ENCODE measurements around the gene ZNF184. TPM values are rescaled to one million over a fixed set of nuclear protein-coding genes. Genes with fewer than 3 reads are reported as not detected.

ZNF184 gene
- total and polyA plus RNA-seq, 9 of the 15 experiments (the other 6 are each of a cell fraction or from before 2014, with no cell fraction given) = 7.6 to 22.2 (median 12.8) TPM

GRCh38 chr6:27477318-27478013, 4.6 kb upstream of the ZNF184 start (continued):
- TF ChIP-seq ZBTB9 (CRISPR knock-in tag; IDR thresholded peaks at IDR 0.05) (no peak), BCL6 (CRISPR knock-in tag; IDR thresholded peaks at IDR 0.05) (no peak), ZNF146 (CRISPR knock-in tag; IDR thresholded peaks at IDR 0.05; ENCODE audit: unreplicated experiment) (no peak), RFX5 (IDR thresholded peaks at IDR 0.05; ENCODE audit: low read depth, low read length) (no peak), ZBTB7A (IDR thresholded peaks at IDR 0.05; ENCODE audit: borderline replicate concordance, control insufficient read depth, low read depth, low read length) (no peak), FOXP1 (CRISPR knock-in tag; IDR thresholded peaks at IDR 0.05) (no peak), IFI16 (CRISPR knock-in tag; IDR thresholded peaks at IDR 0.05) (no peak), ZNF3 (CRISPR knock-in tag; IDR thresholded peaks at IDR 0.05) (no peak), ATF7 (IDR thresholded peaks at IDR 0.05) (no peak), PCBP2 (IDR thresholded peaks at IDR 0.05; ENCODE audit: low read depth, low read length, poor library complexity, severe bottlenecking) (no peak), BMI1 (IDR thresholded peaks at IDR 0.05; ENCODE audit: low read length) (no peak), OTX1 (CRISPR knock-in tag; IDR thresholded peaks at IDR 0.05) (peak; percentile 83), ZNF347 (CRISPR knock-in tag; IDR thresholded peaks at IDR 0.05; ENCODE audit: low read depth) (no peak), ZNF165 (CRISPR knock-in tag; IDR thresholded peaks at IDR 0.05; ENCODE audit: borderline replicate concordance) (no peak), MCM5 (IDR thresholded peaks at IDR 0.05; ENCODE audit: low read depth) (no peak), U2AF2 (optimal IDR thresholded peaks at IDR 0.05; ENCODE audit: low read depth, low read length) (no peak), DACH1 (IDR thresholded peaks at IDR 0.05; ENCODE audit: partially characterized antibody) (no peak)
- TF ChIP-seq, protein P1, sequence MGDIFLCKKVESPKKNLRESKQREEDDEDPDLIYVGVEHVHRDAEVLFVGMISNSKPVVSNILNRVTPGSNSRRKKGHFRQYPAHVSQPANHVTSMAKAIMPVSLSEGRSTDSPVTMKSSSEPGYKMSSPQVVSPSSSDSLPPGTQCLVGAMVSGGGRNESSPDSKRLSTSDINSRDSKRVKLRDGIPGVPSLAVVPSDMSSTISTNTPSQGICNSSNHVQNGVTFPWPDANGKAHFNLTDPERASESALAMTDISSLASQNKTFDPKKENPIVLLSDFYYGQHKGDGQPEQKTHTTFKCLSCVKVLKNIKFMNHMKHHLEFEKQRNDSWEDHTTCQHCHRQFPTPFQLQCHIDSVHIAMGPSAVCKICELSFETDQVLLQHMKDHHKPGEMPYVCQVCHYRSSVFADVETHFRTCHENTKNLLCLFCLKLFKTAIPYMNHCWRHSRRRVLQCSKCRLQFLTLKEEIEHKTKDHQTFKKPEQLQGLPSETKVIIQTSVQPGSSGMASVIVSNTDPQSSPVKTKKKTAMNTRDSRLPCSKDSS (IDR thresholded peaks at IDR 0.05; ENCODE audit: low read depth, partially characterized antibody) = peak; percentile 16
- TF ChIP-seq, protein P2, sequence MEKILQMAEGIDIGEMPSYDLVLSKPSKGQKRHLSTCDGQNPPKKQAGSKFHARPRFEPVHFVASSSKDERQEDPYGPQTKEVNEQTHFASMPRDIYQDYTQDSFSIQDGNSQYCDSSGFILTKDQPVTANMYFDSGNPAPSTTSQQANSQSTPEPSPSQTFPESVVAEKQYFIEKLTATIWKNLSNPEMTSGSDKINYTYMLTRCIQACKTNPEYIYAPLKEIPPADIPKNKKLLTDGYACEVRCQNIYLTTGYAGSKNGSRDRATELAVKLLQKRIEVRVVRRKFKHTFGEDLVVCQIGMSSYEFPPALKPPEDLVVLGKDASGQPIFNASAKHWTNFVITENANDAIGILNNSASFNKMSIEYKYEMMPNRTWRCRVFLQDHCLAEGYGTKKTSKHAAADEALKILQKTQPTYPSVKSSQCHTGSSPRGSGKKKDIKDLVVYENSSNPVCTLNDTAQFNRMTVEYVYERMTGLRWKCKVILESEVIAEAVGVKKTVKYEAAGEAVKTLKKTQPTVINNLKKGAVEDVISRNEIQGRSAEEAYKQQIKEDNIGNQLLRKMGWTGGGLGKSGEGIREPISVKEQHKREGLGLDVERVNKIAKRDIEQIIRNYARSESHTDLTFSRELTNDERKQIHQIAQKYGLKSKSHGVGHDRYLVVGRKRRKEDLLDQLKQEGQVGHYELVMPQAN (IDR thresholded peaks at IDR 0.05; ENCODE audit: borderline replicate concordance) = peak; percentile 62; the same call in 1 of the 2 replicates
- TF ChIP-seq, protein P3, sequence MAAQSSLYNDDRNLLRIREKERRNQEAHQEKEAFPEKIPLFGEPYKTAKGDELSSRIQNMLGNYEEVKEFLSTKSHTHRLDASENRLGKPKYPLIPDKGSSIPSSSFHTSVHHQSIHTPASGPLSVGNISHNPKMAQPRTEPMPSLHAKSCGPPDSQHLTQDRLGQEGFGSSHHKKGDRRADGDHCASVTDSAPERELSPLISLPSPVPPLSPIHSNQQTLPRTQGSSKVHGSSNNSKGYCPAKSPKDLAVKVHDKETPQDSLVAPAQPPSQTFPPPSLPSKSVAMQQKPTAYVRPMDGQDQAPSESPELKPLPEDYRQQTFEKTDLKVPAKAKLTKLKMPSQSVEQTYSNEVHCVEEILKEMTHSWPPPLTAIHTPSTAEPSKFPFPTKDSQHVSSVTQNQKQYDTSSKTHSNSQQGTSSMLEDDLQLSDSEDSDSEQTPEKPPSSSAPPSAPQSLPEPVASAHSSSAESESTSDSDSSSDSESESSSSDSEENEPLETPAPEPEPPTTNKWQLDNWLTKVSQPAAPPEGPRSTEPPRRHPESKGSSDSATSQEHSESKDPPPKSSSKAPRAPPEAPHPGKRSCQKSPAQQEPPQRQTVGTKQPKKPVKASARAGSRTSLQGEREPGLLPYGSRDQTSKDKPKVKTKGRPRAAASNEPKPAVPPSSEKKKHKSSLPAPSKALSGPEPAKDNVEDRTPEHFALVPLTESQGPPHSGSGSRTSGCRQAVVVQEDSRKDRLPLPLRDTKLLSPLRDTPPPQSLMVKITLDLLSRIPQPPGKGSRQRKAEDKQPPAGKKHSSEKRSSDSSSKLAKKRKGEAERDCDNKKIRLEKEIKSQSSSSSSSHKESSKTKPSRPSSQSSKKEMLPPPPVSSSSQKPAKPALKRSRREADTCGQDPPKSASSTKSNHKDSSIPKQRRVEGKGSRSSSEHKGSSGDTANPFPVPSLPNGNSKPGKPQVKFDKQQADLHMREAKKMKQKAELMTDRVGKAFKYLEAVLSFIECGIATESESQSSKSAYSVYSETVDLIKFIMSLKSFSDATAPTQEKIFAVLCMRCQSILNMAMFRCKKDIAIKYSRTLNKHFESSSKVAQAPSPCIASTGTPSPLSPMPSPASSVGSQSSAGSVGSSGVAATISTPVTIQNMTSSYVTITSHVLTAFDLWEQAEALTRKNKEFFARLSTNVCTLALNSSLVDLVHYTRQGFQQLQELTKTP (IDR thresholded peaks at IDR 0.05; ENCODE audit: low read depth in 1 of 2, partially characterized antibody in 2 of 2) = peak in 1 of 2 experiments; percentile 33

All from K562 (cell line).